ENCODE measurements around the gene LPIN2.
A peak's percentile ranks its signal among the peaks of the same experiment; 100 is the strongest.
"Not testable (repeated sequence)": the region's sequence is repeated elsewhere in the genome, so short reads cannot be mapped to it uniquely, and the experiment has no call there.

Gene LPIN2

GRCh38 chr18:3055186-3055728 lies 42.3 kb upstream of the LPIN2 start:
- DNase-seq (ENCODE audit: insufficient read length) (no peak), FAIRE-seq (no peak)
- TF ChIP-seq POLR2A (IDR thresholded peaks at IDR 0.05; ENCODE audit: low read depth, low read length) (no peak), POLR2AphosphoS5 (IDR thresholded peaks at IDR 0.05; ENCODE audit: low read depth, low read length) (no peak), TAF1 (IDR thresholded peaks at IDR 0.05; ENCODE audit: borderline replicate concordance, low read depth, low read length) (no peak)

- no peak for DNase-seq (ENCODE audit: insufficient read length)
- no peak for FAIRE-seq
- TF ChIP-seq TAF1 (IDR thresholded peaks at IDR 0.05; ENCODE audit: borderline replicate concordance, low read depth, low read length) (no peak), POLR2AphosphoS5 (IDR thresholded peaks at IDR 0.05; ENCODE audit: low read depth, low read length) (no peak), POLR2A (IDR thresholded peaks at IDR 0.05; ENCODE audit: low read depth, low read length) (no peak)
Observed at GRCh38 chr18:3054780-3055179, 41.8 kb upstream of the LPIN2 start.

DNA sequence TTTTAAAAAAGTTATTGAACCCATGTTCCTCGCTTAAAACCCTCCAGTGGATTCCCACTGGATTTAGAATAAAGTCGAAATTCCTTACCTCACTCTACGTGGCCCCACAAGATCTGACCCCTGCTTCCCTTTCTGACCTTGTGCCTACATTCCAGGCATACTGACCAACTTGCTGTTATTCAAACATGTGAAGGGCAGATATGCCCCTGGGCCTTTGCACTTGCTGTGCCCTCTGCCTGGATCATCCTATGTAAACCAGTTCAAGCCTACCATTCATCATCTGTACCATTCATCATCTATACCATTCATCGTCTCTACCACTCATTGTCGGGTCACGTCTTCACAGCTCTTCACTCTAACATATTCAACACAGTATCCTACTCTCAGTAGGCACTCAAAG lies 41.3 kb upstream of the LPIN2 start:
- TF ChIP-seq POLR2A (IDR thresholded peaks at IDR 0.05; ENCODE audit: low read depth, low read length) (no peak), TAF1 (IDR thresholded peaks at IDR 0.05; ENCODE audit: borderline replicate concordance, low read depth, low read length) (no peak), POLR2AphosphoS5 (IDR thresholded peaks at IDR 0.05; ENCODE audit: low read depth, low read length) (no peak)
- FAIRE-seq, result no peak
- no peak for DNase-seq (ENCODE audit: insufficient read length)

DNA sequence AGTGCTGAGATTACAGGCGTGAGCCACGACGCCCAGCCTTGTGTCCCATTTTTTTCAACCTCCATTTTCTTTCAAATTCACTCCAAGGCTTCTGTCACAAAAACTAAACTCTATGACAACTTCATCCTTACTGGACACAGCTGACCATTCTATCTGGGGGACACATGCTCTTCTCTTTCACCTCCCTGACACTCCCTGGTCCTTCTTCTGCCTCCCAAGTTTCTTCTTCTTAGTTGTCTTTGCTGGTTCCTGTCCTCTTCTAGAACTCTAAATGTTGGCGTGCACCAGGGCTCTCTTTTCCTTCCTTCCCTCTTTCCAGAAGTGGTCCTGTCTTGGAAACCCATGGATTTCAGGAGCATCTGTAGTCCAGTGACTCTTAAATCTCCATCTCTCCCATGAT lies 40.1 kb upstream of the LPIN2 start:
- no peak for FAIRE-seq
- DNase-seq (ENCODE audit: insufficient read length), result no peak
- no peak for TF ChIP-seq POLR2A (IDR thresholded peaks at IDR 0.05; ENCODE audit: low read depth, low read length)
- TF ChIP-seq POLR2AphosphoS5 (IDR thresholded peaks at IDR 0.05; ENCODE audit: low read depth, low read length), result no peak
- no peak for TF ChIP-seq TAF1 (IDR thresholded peaks at IDR 0.05; ENCODE audit: borderline replicate concordance, low read depth, low read length)

DNA sequence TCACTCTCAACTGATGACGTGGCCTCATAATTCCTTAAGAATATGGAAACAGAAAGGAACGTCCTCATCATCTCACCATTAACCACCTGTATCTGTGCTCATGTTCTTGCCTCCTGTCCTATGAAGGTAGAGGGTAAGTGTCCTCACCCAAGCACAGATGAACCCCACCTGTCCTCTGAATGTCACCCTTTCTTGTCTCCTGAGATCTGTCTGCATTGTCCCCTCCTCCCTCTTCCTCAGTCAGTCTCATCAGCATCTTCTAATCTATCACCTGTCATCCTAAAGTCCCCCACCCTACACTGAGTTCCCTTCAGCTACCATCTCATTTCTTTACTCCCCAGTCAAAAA lies 39.4 kb upstream of the LPIN2 start:
- no peak for FAIRE-seq
- no peak for DNase-seq (ENCODE audit: insufficient read length)
- TF ChIP-seq TAF1 (IDR thresholded peaks at IDR 0.05; ENCODE audit: borderline replicate concordance, low read depth, low read length), result no peak
- TF ChIP-seq POLR2A (IDR thresholded peaks at IDR 0.05; ENCODE audit: low read depth, low read length), result no peak
- no peak for TF ChIP-seq POLR2AphosphoS5 (IDR thresholded peaks at IDR 0.05; ENCODE audit: low read depth, low read length)

- TF ChIP-seq POLR2AphosphoS5 (IDR thresholded peaks at IDR 0.05; ENCODE audit: low read depth, low read length), result no peak
- TF ChIP-seq POLR2A (IDR thresholded peaks at IDR 0.05; ENCODE audit: low read depth, low read length), result no peak
- TF ChIP-seq TAF1 (IDR thresholded peaks at IDR 0.05; ENCODE audit: borderline replicate concordance, low read depth, low read length), result no peak
- no peak for FAIRE-seq
- DNase-seq (ENCODE audit: insufficient read length), result no peak
Observed at GRCh38 chr18:3051718-3052410, 38.9 kb upstream of the LPIN2 start.

DNA sequence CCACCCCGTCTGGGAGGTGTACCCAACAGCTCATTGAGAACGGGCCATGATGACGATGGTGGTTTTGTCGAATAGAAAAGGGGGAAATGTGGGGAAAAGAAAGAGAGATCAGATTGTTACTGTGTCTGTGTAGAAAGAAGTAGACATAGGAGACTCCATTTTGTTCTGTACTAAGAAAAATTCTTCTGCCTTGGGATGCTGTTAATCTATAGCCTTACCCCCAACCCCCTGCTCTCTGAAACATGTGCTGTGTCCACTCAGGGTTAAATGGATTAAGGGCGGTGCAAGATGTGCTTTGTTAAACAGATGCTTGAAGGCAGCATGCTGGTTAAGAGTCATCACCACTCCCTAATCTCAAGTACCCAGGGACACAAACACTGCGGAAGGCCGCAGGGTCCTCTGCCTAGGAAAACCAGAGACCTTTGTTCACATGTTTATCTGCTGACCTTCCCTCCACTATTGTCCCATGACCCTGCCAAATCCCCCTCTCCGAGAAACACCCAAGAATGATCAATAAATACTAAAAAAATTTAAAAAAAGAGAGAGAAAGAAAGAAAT lies 37.0 kb upstream of the LPIN2 start:
- not testable (repeated sequence) for DNase-seq (ENCODE audit: insufficient read length); FAIRE-seq

- no peak for TF ChIP-seq TAF1 (IDR thresholded peaks at IDR 0.05; ENCODE audit: borderline replicate concordance, low read depth, low read length)
- TF ChIP-seq POLR2AphosphoS5 (IDR thresholded peaks at IDR 0.05; ENCODE audit: low read depth, low read length), result no peak
- no peak for TF ChIP-seq POLR2A (IDR thresholded peaks at IDR 0.05; ENCODE audit: low read depth, low read length)
- FAIRE-seq, result no peak
- no peak for DNase-seq (ENCODE audit: insufficient read length)
Observed at GRCh38 chr18:3048820-3049349, 35.9 kb upstream of the LPIN2 start.

DNA sequence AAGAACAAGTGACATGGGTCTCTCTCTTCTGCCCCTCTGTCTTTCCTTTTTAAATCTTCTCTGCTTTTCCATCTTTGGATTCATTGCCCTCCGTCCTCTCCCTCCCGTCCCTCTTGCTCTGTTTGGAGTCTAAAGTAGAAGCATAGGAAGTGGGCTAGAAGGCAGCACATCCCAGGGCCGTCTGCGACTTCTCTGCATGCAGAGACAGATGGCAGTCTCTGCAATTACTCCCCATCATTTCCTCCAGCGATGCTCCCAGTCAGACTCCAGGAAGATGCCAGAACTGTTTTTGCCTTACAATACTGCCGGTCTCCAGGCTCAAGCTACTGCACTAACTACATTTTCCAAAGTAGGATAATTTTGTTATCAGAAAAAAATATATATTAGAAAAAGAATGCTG lies 35.2 kb upstream of the LPIN2 start:
- FAIRE-seq (no peak), DNase-seq (ENCODE audit: insufficient read length) (no peak)
- TF ChIP-seq TAF1 (IDR thresholded peaks at IDR 0.05; ENCODE audit: borderline replicate concordance, low read depth, low read length) (no peak), POLR2AphosphoS5 (IDR thresholded peaks at IDR 0.05; ENCODE audit: low read depth, low read length) (no peak), POLR2A (IDR thresholded peaks at IDR 0.05; ENCODE audit: low read depth, low read length) (no peak)

GRCh38 chr18:3046216-3046808 lies 33.4 kb upstream of the LPIN2 start:
- TF ChIP-seq POLR2AphosphoS5 (IDR thresholded peaks at IDR 0.05; ENCODE audit: low read depth, low read length) (no peak), TAF1 (IDR thresholded peaks at IDR 0.05; ENCODE audit: borderline replicate concordance, low read depth, low read length) (no peak), POLR2A (IDR thresholded peaks at IDR 0.05; ENCODE audit: low read depth, low read length) (no peak)
- no peak for DNase-seq (ENCODE audit: insufficient read length)
- FAIRE-seq, result peak; percentile 14

DNA sequence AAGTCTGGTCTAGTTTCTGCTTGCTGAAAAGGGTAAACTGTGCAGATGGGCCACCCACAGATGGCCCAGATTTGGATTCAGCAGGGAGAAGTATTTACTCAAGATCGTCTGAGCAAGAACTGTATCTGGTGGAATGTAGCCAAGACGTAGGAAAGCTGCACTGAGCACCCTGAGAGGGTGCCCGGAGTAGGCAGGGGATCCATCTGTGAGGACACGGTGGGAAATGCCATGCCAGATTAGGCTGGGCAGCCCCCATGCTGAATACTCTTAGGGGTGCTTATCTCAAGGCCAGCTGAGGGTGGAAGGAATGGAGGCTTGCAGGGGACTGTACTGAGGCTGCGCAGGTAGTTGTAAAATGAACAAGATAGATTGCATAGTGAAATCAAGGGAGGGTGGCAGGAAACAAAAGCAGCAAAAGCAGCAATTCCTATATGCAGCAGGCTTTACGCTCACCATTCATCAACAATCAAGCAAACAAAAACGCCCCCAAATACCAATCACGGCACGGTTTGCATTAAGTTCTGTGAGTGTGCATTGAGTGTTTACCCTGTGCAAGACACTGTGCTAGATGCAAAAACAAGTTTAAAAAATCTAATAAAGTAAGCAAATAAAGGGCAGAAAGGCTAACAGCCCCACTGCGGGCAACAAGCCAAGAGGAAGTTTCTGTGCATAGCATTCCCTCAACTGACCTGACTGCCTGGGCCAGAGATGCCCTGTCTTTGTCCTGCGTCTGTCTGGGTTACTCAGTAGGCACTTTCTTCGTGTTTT lies 32.2 kb upstream of the LPIN2 start:
- TF ChIP-seq POLR2A (IDR thresholded peaks at IDR 0.05; ENCODE audit: low read depth, low read length) (no peak), TAF1 (IDR thresholded peaks at IDR 0.05; ENCODE audit: borderline replicate concordance, low read depth, low read length) (no peak), POLR2AphosphoS5 (IDR thresholded peaks at IDR 0.05; ENCODE audit: low read depth, low read length) (no peak)
- FAIRE-seq (no peak), DNase-seq (ENCODE audit: insufficient read length) (no peak)
